Immature natural killer cell (primary cell): Measurements from ENCODE around the gene TUBB1. TPM values are rescaled to one million over a fixed set of nuclear protein-coding genes. Genes with fewer than 3 reads are reported as not detected.

ENCODE experiments used
- DNase-seq, 3 donors: peaks; one replicate each; pipeline ENCODE4 v3.0.0; 2022; ENCODE audit warnings: mixed read lengths in 1 of 3
- H3K27ac Mint-ChIP-seq, 6 donors: one replicate each; pipeline ENCODE4 v1.8.0; 2020; ENCODE audit warnings: mixed read lengths in 6 of 6, mild to moderate bottlenecking in 5 of 6, inconsistent platforms in 4 of 6, moderate library complexity in 3 of 6
- H3K27me3 Mint-ChIP-seq, 3 donors: one replicate each; pipeline ENCODE4 v1.8.0; 2020 to 2021; ENCODE audit warnings: low read depth in 3 of 3, mild to moderate bottlenecking in 3 of 3, mixed read lengths in 3 of 3, moderate library complexity in 3 of 3, inconsistent platforms in 1 of 3
- H3K36me3 Mint-ChIP-seq, 3 donors: one replicate each; pipeline ENCODE4 v1.8.0; 2020; ENCODE audit warnings: mixed read lengths in 3 of 3, inconsistent platforms in 2 of 3, mild to moderate bottlenecking in 2 of 3
- H3K4me1 Mint-ChIP-seq, 2 donors: one replicate each; pipeline ENCODE4 v1.8.0; 2020; ENCODE audit warnings: inconsistent platforms in 2 of 2, mild to moderate bottlenecking in 2 of 2, mixed read lengths in 2 of 2, moderate library complexity in 1 of 2
- H3K4me3 Mint-ChIP-seq, 5 donors: one replicate each; pipeline ENCODE4 v1.8.0; 2020; ENCODE audit warnings: mild to moderate bottlenecking in 5 of 5, mixed read lengths in 5 of 5, inconsistent platforms in 3 of 5, moderate library complexity in 3 of 5
- H3K9me3 Mint-ChIP-seq, 6 donors: one replicate each; pipeline ENCODE4 v1.8.0; 2020; ENCODE audit warnings: mild to moderate bottlenecking in 6 of 6, mixed read lengths in 6 of 6, inconsistent platforms in 4 of 6, moderate library complexity in 3 of 6
- polyA plus RNA-seq, 3 donors: library from polyadenylated mRNA; unstranded; fragments of 300-500 nt; fragmentation: Illumina TruSeq; gene quantifications; one replicate each; pipeline ENCODE4 v1.2.3, GENCODE V29; 2021

The TUBB1 gene
- polyA plus RNA-seq, 3 donors from 2014 or later, result 2.6 to 22.5 (median 4.3) TPM

GRCh38 chr20:59050437-59050836 is 31.2 kb downstream of the TUBB1 start:
- Mint-ChIP-seq H3K9me3 (no peaks in the 10 kb centered on the region), H3K4me3 (no peak overlapping the region), H3K27me3 (peaks cover 0 to 14% (median 2%) of the 10 kb centered on the region in 3 donors), H3K4me1 (no peaks in the 10 kb centered on the region), H3K36me3 (no peaks in the 10 kb centered on the region), H3K27ac (no peak overlapping the region)
- DNase-seq, result no peak

- H3K27ac Mint-ChIP-seq, result no peak overlapping the region
These were observed 32.5 kb downstream of the TUBB1 start for GRCh38 chr20:59051666-59052185.

GRCh38 chr20:59055302-59055701 is 36.1 kb downstream of the TUBB1 start:
- Mint-ChIP-seq H3K9me3 (no peaks in the 10 kb centered on the region), H3K4me3 (no peak overlapping the region), H3K27ac (no peak overlapping the region), H3K27me3 (peaks cover 3 to 8% (median 5%) of the 10 kb centered on the region in 3 donors), H3K36me3 (no peaks in the 10 kb centered on the region), H3K4me1 (no peaks in the 10 kb centered on the region)
- DNase-seq, result peak in 2 of 3 donors; percentile 9 to 37

More at GRCh38 chr20:59051666-59052185, 32.5 kb downstream of the TUBB1 start:
- no peaks in the 10 kb centered on the region for H3K9me3 Mint-ChIP-seq
- H3K36me3 Mint-ChIP-seq, result no peaks in the 10 kb centered on the region
- H3K4me1 Mint-ChIP-seq, result no peaks in the 10 kb centered on the region
- peaks cover 2 to 14% (median 5%) of the 10 kb centered on the region in 3 donors for H3K27me3 Mint-ChIP-seq
- DNase-seq, result no peak
- H3K4me3 Mint-ChIP-seq, result no peak overlapping the region

GRCh38 chr20:59062081-59062480 is 42.9 kb downstream of the TUBB1 start:
- Mint-ChIP-seq H3K36me3 (no peaks in the 10 kb centered on the region), H3K4me3 (no peak overlapping the region), H3K27ac (no peak overlapping the region), H3K9me3 (no peaks in the 10 kb centered on the region), H3K27me3 (peaks cover 5 to 8% (median 6%) of the 10 kb centered on the region in 3 donors), H3K4me1 (no peaks in the 10 kb centered on the region)
- DNase-seq, result no peak

- no peaks in the 10 kb centered on the region for H3K9me3 Mint-ChIP-seq
- H3K27ac Mint-ChIP-seq, result no peak overlapping the region
- H3K27me3 Mint-ChIP-seq, result peaks cover 5 to 9% (median 8%) of the 10 kb centered on the region in 3 donors
- H3K4me1 Mint-ChIP-seq, result no peaks in the 10 kb centered on the region
- no peak overlapping the region for H3K4me3 Mint-ChIP-seq
- H3K36me3 Mint-ChIP-seq, result no peaks in the 10 kb centered on the region
- DNase-seq, result no peak
These were observed 44.4 kb downstream of the TUBB1 start for GRCh38 chr20:59063358-59064213.

GRCh38 chr20:59064214-59064722 is 45.0 kb downstream of the TUBB1 start:
- no peaks in the 10 kb centered on the region for H3K4me1 Mint-ChIP-seq
- no peak overlapping the region for H3K4me3 Mint-ChIP-seq
- no peaks in the 10 kb centered on the region for H3K9me3 Mint-ChIP-seq
- H3K36me3 Mint-ChIP-seq, result no peaks in the 10 kb centered on the region
- DNase-seq, result no peak
- H3K27me3 Mint-ChIP-seq, result peaks cover 5 to 9% (median 8%) of the 10 kb centered on the region in 3 donors
- no peak overlapping the region for H3K27ac Mint-ChIP-seq

- Mint-ChIP-seq H3K27me3 (peaks cover 0 to 18% (median 11%) of the 10 kb centered on the region in 3 donors), H3K4me1 (no peaks in the 10 kb centered on the region), H3K4me3 (no peak overlapping the region)
These were observed 49.3 kb downstream of the TUBB1 start for GRCh38 chr20:59068534-59068933.

GRCh38 chr20:59069026-59069425 is 49.8 kb downstream of the TUBB1 start:
- no peaks in the 10 kb centered on the region for H3K9me3 Mint-ChIP-seq
- DNase-seq, result no peak

More at GRCh38 chr20:59068534-59068933, 49.3 kb downstream of the TUBB1 start:
- Mint-ChIP-seq H3K36me3 (peaks cover 0 to 4% (median 0%) of the 10 kb centered on the region in 3 donors), H3K27ac (no peak overlapping the region), H3K9me3 (no peaks in the 10 kb centered on the region)
- no peak for DNase-seq

GRCh38 chr20:59071216-59071615 is 52.0 kb downstream of the TUBB1 start:
- H3K9me3 Mint-ChIP-seq, result no peaks in the 10 kb centered on the region
- H3K4me1 Mint-ChIP-seq, result peaks cover 8 to 10% of the 10 kb centered on the region in 2 donors
- no peak overlapping the region for H3K4me3 Mint-ChIP-seq
- H3K36me3 Mint-ChIP-seq, result peaks cover 0 to 4% (median 0%) of the 10 kb centered on the region in 3 donors
- DNase-seq, result no peak
- peak overlapping the region in 1 of 6 donors; percentile 14 for H3K27ac Mint-ChIP-seq
- peaks cover 0 to 19% (median 13%) of the 10 kb centered on the region in 3 donors for H3K27me3 Mint-ChIP-seq

More at GRCh38 chr20:59069026-59069425, 49.8 kb downstream of the TUBB1 start:
- H3K4me3 Mint-ChIP-seq, result no peak overlapping the region
- H3K36me3 Mint-ChIP-seq, result peaks cover 0 to 4% (median 0%) of the 10 kb centered on the region in 3 donors
- H3K4me1 Mint-ChIP-seq, result no peaks in the 10 kb centered on the region
- H3K27me3 Mint-ChIP-seq, result peaks cover 0 to 17% (median 11%) of the 10 kb centered on the region in 3 donors
- H3K27ac Mint-ChIP-seq, result no peak overlapping the region

- H3K36me3 Mint-ChIP-seq, result peaks cover 0 to 4% (median 0%) of the 10 kb centered on the region in 3 donors
These were observed 54.4 kb downstream of the TUBB1 start for GRCh38 chr20:59073582-59073981.

GRCh38 chr20:59074456-59074855 is 55.2 kb downstream of the TUBB1 start:
- H3K27ac Mint-ChIP-seq, result no peak overlapping the region

More at GRCh38 chr20:59073582-59073981, 54.4 kb downstream of the TUBB1 start:
- no peaks in the 10 kb centered on the region for H3K9me3 Mint-ChIP-seq
- H3K4me1 Mint-ChIP-seq, result peaks cover 14 to 16% of the 10 kb centered on the region in 2 donors
- H3K27ac Mint-ChIP-seq, result no peak overlapping the region
- H3K4me3 Mint-ChIP-seq, result no peak overlapping the region
- no peak for DNase-seq
- peaks cover 4 to 21% (median 8%) of the 10 kb centered on the region in 3 donors for H3K27me3 Mint-ChIP-seq

GRCh38 chr20:59075934-59076508 is 56.8 kb downstream of the TUBB1 start:
- Mint-ChIP-seq H3K4me1 (peaks cover 14 to 16% of the 10 kb centered on the region in 2 donors), H3K9me3 (no peaks in the 10 kb centered on the region), H3K36me3 (peaks cover 0 to 4% (median 0%) of the 10 kb centered on the region in 3 donors), H3K27me3 (peaks cover 6 to 19% (median 12%) of the 10 kb centered on the region in 3 donors), H3K27ac (peak overlapping the region in 2 of 6 donors; percentile 11 to 30), H3K4me3 (peak overlapping the region in 2 of 5 donors; percentile 40 to 70)
- no peak for DNase-seq

More at GRCh38 chr20:59074456-59074855, 55.2 kb downstream of the TUBB1 start:
- Mint-ChIP-seq H3K9me3 (no peaks in the 10 kb centered on the region), H3K27me3 (peaks cover 4 to 21% (median 8%) of the 10 kb centered on the region in 3 donors), H3K4me1 (peaks cover 14 to 16% of the 10 kb centered on the region in 2 donors), H3K4me3 (no peak overlapping the region), H3K36me3 (peaks cover 0 to 4% (median 0%) of the 10 kb centered on the region in 3 donors)
- no peak for DNase-seq
